Activated CD4-positive, alpha-beta T cell treated with anti-CD3 and anti-CD28 coated beads, Interleukin-10, Interleukin-2, amounts not matched to agents 100 ng/mL and 50 ng/mL, durations not matched to agents 16 hours and 8 hours (primary cell): ENCODE measurements around the gene TRPM8.

Experiments used
- DNase-seq: peaks from one replicate; pipeline ENCODE4 v3.0.0-alpha.2; 2020

Gene TRPM8

GRCh38 chr2:234050455-234051135 is 133.4 kb downstream of the TRPM8 start, which contains the start of gene SPP2:
SPP2 (plus strand) TSS chr2:234050702; CDS start chr2:234050787, 85 bp downstream.
- no peak for DNase-seq

- DNase-seq, result no peak
Observed at GRCh38 chr2:234051374-234052070, 134.3 kb downstream of the TRPM8 start.

GRCh38 chr2:234058881-234059280 is 141.7 kb downstream of the TRPM8 start:
- DNase-seq, result no peak

- no peak for DNase-seq
Observed at GRCh38 chr2:234060236-234060635, 143.1 kb downstream of the TRPM8 start.

GRCh38 chr2:234061624-234062257 is 144.6 kb downstream of the TRPM8 start:
- no peak for DNase-seq

- no peak for DNase-seq
Observed at GRCh38 chr2:234066587-234066986, 149.4 kb downstream of the TRPM8 start.
